H9 (cell line): ENCODE measurements around the gene NR1D1. TPM values are rescaled to one million over a fixed set of nuclear protein-coding genes. Genes with fewer than 3 reads are reported as not detected.
A peak's percentile ranks its signal among the peaks of the same experiment; 100 is the strongest.

Experiments used
- DNase-seq: peaks from one replicate; pipeline ENCODE4 v3.0.0-alpha.2; 2017
- H2AFZ ChIP-seq: one replicate; pipeline ENCODE4 v1.6.1; 2013; ENCODE audit warnings: mild to moderate bottlenecking, low read length, control low read depth, moderate library complexity
- H2AK5ac ChIP-seq: 2 replicates; pipeline ENCODE4 v1.6.1; 2013; ENCODE audit warnings: low read length, control low read depth, mixed read lengths; ENCODE audit not compliant: insufficient read length
- H2BK120ac ChIP-seq: one replicate; pipeline ENCODE4 v1.6.1; 2013; ENCODE audit warnings: low read depth, mild to moderate bottlenecking, low read length, control low read depth, inconsistent platforms; ENCODE audit not compliant: poor library complexity, severe bottlenecking
- H2BK12ac ChIP-seq: 2 replicates; pipeline ENCODE4 v1.6.1; 2013; ENCODE audit warnings: low read length, control low read depth, mixed read lengths, low read depth; ENCODE audit not compliant: insufficient read length
- H2BK15ac ChIP-seq: 2 replicates; pipeline ENCODE4 v1.6.1; 2013; ENCODE audit warnings: low read depth, low read length, control low read depth
- H2BK20ac ChIP-seq: one replicate; pipeline ENCODE4 v1.6.1; 2013; ENCODE audit warnings: low read depth, mild to moderate bottlenecking, low read length, control low read depth, inconsistent platforms; ENCODE audit not compliant: poor library complexity, severe bottlenecking
- H2BK5ac ChIP-seq: 2 replicates; pipeline ENCODE4 v1.6.1; 2013; ENCODE audit warnings: low read length, control low read depth, mixed read lengths; ENCODE audit not compliant: insufficient read length
- H3K14ac ChIP-seq: 2 replicates; pipeline ENCODE4 v1.6.1; 2013; ENCODE audit warnings: low read length, control low read depth; ENCODE audit not compliant: insufficient read depth
- H3K18ac ChIP-seq: 2 replicates; pipeline ENCODE4 v1.6.1; 2013; ENCODE audit warnings: low read depth, mild to moderate bottlenecking, mixed read lengths, low read length, control low read depth; ENCODE audit not compliant: insufficient read length
- H3K23ac ChIP-seq: 2 replicates; pipeline ENCODE4 v1.6.1; 2013; ENCODE audit warnings: low read length, control low read depth, mixed read lengths, low read depth; ENCODE audit not compliant: insufficient read length
- H3K23me2 ChIP-seq: 2 replicates; pipeline ENCODE4 v1.6.1; 2013; ENCODE audit warnings: low read depth, mild to moderate bottlenecking, mixed read lengths, low read length, control low read depth; ENCODE audit not compliant: insufficient read length, poor library complexity, severe bottlenecking
- H3K27ac ChIP-seq: 2 replicates; pipeline ENCODE4 v1.5.1; 2013; ENCODE audit warnings: low read length, control low read depth, mixed read lengths, low read depth; ENCODE audit not compliant: insufficient read length
- H3K27me3 ChIP-seq: 2 replicates; pipeline ENCODE4 v1.6.1; 2013; ENCODE audit warnings: low read length, control low read depth, inconsistent platforms; ENCODE audit not compliant: insufficient read depth
- H3K4ac ChIP-seq: 2 replicates; pipeline ENCODE4 v1.6.1; 2013; ENCODE audit warnings: low read depth, mild to moderate bottlenecking, control low read depth, inconsistent platforms, low read length, moderate library complexity
- H3K4me1 ChIP-seq: 2 replicates; pipeline ENCODE4 v1.6.1; 2013; ENCODE audit warnings: low read length, control low read depth, inconsistent platforms; ENCODE audit not compliant: insufficient read depth
- H3K4me2 ChIP-seq: 2 replicates; pipeline ENCODE4 v1.6.1; 2013; ENCODE audit warnings: low read length, control low read depth, mixed read lengths; ENCODE audit not compliant: insufficient read length, insufficient read depth
- H3K56ac ChIP-seq: 2 replicates; pipeline ENCODE4 v1.6.1; 2013; ENCODE audit warnings: low read depth, mild to moderate bottlenecking, mixed read lengths, low read length, control low read depth; ENCODE audit not compliant: insufficient read length
- H3K79me1 ChIP-seq: 2 replicates; pipeline ENCODE4 v1.6.1; 2013; ENCODE audit warnings: low read depth, mild to moderate bottlenecking, moderate library complexity, low read length, control low read depth, inconsistent platforms; ENCODE audit not compliant: insufficient read depth, poor library complexity, severe bottlenecking
- H3K79me2 ChIP-seq: 2 replicates; pipeline ENCODE4 v1.6.1; 2013; ENCODE audit warnings: low read length, control low read depth, inconsistent platforms; ENCODE audit not compliant: insufficient read depth
- H3K9ac ChIP-seq: 2 replicates; pipeline ENCODE4 v1.6.1; 2013; ENCODE audit warnings: low read length, control low read depth, mixed read lengths; ENCODE audit not compliant: insufficient read length; ENCODE audit errors: extremely low read depth
- H3K9me3 ChIP-seq: one replicate; pipeline ENCODE4 v1.6.1; 2013; ENCODE audit warnings: low read depth, low read length, inconsistent platforms; ENCODE audit not compliant: control insufficient read depth
- H3T11ph ChIP-seq: one replicate; pipeline ENCODE4 v1.6.1; 2013; ENCODE audit warnings: mild to moderate bottlenecking, low read length, control low read depth, inconsistent platforms
- H4K20me1 ChIP-seq: one replicate; pipeline ENCODE4 v1.6.1; 2013; ENCODE audit not compliant: control insufficient read depth, insufficient read length, insufficient read depth
- H4K5ac ChIP-seq: 2 replicates; pipeline ENCODE4 v1.6.1; 2013; ENCODE audit warnings: low read depth, mild to moderate bottlenecking, mixed read lengths, low read length, control low read depth; ENCODE audit not compliant: insufficient read length
- H4K8ac ChIP-seq: replicated peaks from 2 replicates; pipeline ENCODE4 v1.6.1; 2013; ENCODE audit warnings: low read length, control low read depth, mixed read lengths, low read depth; ENCODE audit not compliant: insufficient read length
- H4K91ac ChIP-seq: 2 replicates; pipeline ENCODE4 v1.6.1; 2013; ENCODE audit warnings: low read depth, mild to moderate bottlenecking, moderate library complexity, mixed read lengths, low read length, control low read depth; ENCODE audit not compliant: insufficient read length
- H3K27ac Mint-ChIP-seq, 3 experiments: 2 replicates in 2 of 3; 3 replicates in 1 of 3; pipeline ENCODE4 v1.8.0; 2020 to 2021; ENCODE audit warnings: mixed read lengths in 3 of 3, mild to moderate bottlenecking in 1 of 3, moderate library complexity in 1 of 3
- H3K27me3 Mint-ChIP-seq: 2 replicates; pipeline ENCODE4 v1.8.0; 2021; ENCODE audit warnings: low read depth, mild to moderate bottlenecking, moderate library complexity, mixed read lengths
- H3K36me3 Mint-ChIP-seq, 3 experiments: 2 replicates in 2 of 3; 3 replicates in 1 of 3; pipeline ENCODE4 v1.8.0; 2020 to 2021; ENCODE audit warnings: low read depth in 3 of 3, mixed read lengths in 3 of 3; ENCODE audit not compliant: insufficient read depth in 1 of 3
- H3K4me1 Mint-ChIP-seq, 2 experiments: 2 replicates each; pipeline ENCODE4 v1.8.0; 2020; ENCODE audit warnings: mixed read lengths in 2 of 2
- H3K4me3 Mint-ChIP-seq, 2 experiments: 2 replicates in 1 of 2; 3 replicates in 1 of 2; pipeline ENCODE4 v1.8.0; 2020 to 2021; ENCODE audit warnings: mild to moderate bottlenecking in 2 of 2, mixed read lengths in 2 of 2, moderate library complexity in 1 of 2
- H3K9me3 Mint-ChIP-seq, 2 experiments: 2 replicates in 1 of 2; 3 replicates in 1 of 2; pipeline ENCODE4 v1.8.0; 2020; ENCODE audit warnings: mild to moderate bottlenecking in 2 of 2, mixed read lengths in 2 of 2, moderate library complexity in 1 of 2
- CTCF ChIP-seq: fragments of 200-600 bp; sonication (generic); conservative IDR thresholded peaks from 3 replicates; pipeline ENCODE4 v1.8.0; 2021; ENCODE audit warnings: antibody characterized with exemption, mild to moderate bottlenecking
- WGBS: extraction: QIAGEN DNeasy Blood & Tissue Kit; methylation state at CpG from one replicate; pipeline ENCODE4 v1.1.7; 2013; ENCODE audit warnings: missing lambda C conversion rate, low lambda C conversion rate, mixed read lengths; ENCODE audit not compliant: insufficient read length; ENCODE audit errors: extremely low coverage; 5-methylcytosine and 5-hydroxymethylcytosine counted together
- total RNA-seq: library from RNA; stranded (reverse); gene quantifications from 2 replicates; pipeline ENCODE4 v1.2.1, GENCODE V29; 2021

The NR1D1 gene
- total RNA-seq, 1 experiment from 2014 or later = 8.6 TPM

- Histone ChIP-seq H3K79me2 (no peaks in the 10 kb centered on the region), H3K4me1 (peaks cover 28% of the 10 kb centered on the region)
- H3K4me3 Mint-ChIP-seq = peak overlapping the region; percentile 32 to 70
Observed at GRCh38 chr17:40068917-40069750, 31.3 kb downstream of the NR1D1 start.

More at GRCh38 chr17:40068917-40069750, 31.3 kb downstream of the NR1D1 start:
- no peak overlapping the region for H4K91ac ChIP-seq
- TF ChIP-seq CTCF = no peak
- H3K79me1 ChIP-seq = no peaks in the 10 kb centered on the region
- H3K9me3 ChIP-seq = no peaks in the 10 kb centered on the region
- H3K56ac ChIP-seq = no peak overlapping the region
- no peak overlapping the region for H2AK5ac ChIP-seq
- H2BK15ac ChIP-seq = no peak overlapping the region
- H2BK12ac ChIP-seq = no peak overlapping the region
- no peak overlapping the region for H3K9ac ChIP-seq
- H3K27ac ChIP-seq = no peak overlapping the region
- peaks cover 2% of the 10 kb centered on the region; the same call in 1 of the 2 replicates for H3K27me3 ChIP-seq
- peak; percentile 57 for DNase-seq
- H2BK120ac ChIP-seq = no peak overlapping the region
- Mint-ChIP-seq H3K36me3 (no peaks in the 10 kb centered on the region; a peak in 1 of 7 replicates), H3K27ac (peak overlapping the region in 1 of 3 experiments; percentile 27; a peak in 2 of 7 replicates), H3K27me3 (peaks cover 14% of the 10 kb centered on the region), H3K9me3 (no peaks in the 10 kb centered on the region), H3K4me1 (peaks cover 58 to 81% of the 10 kb centered on the region in 2 experiments)
- no peak overlapping the region for H2AFZ ChIP-seq
- H3K14ac ChIP-seq = no peak overlapping the region
- no CpG with 5 or more reads among the region's 14 CpGs for WGBS
- no peak overlapping the region for H2BK5ac ChIP-seq
- H3T11ph ChIP-seq = no peak overlapping the region
- H3K4me2 ChIP-seq = peak overlapping the region; percentile 62
- no peak overlapping the region for H2BK20ac ChIP-seq
- no peak overlapping the region for H4K8ac ChIP-seq
- no peak overlapping the region for H4K5ac ChIP-seq
- no peak overlapping the region for H3K18ac ChIP-seq
- H4K20me1 ChIP-seq = peaks cover 3% of the 10 kb centered on the region
- no peak overlapping the region for H3K4ac ChIP-seq
- H3K23me2 ChIP-seq = peaks cover 6% of the 10 kb centered on the region
- H3K23ac ChIP-seq = no peak overlapping the region
